Body of pancreas (tissue), 4 donors: ENCODE results near the gene UGT1A8. TPM values are rescaled to one million over a fixed set of nuclear protein-coding genes. Genes with fewer than 3 reads are reported as not detected.
"Not testable (repeated sequence)": the region's sequence is repeated elsewhere in the genome, so short reads cannot be mapped to it uniquely, and the experiment has no call there.

Source experiments
- ATAC-seq: fragments of 150-250 bp; one replicate; pipeline ENCODE4 v1.9.1; 2016
- DNase-seq, 4 donors: peaks; one replicate each; pipeline ENCODE4 v3.0.0-alpha.2; 2019
- H3K27ac ChIP-seq, 4 donors: fragments of 200-600 bp; sonication (generic); 1 replicate in 3 of 4; 2 replicates in 1 of 4; pipeline versions ENCODE4 v1.5.1 to v1.6.1; 2016 to 2019; ENCODE audit warnings: mild to moderate bottlenecking in 1 of 4, mixed read lengths in 1 of 4, moderate library complexity in 1 of 4
- H3K27me3 ChIP-seq, 2 donors: fragments of 200-600 bp; sonication (generic); one replicate each; pipeline ENCODE4 v1.6.0; 2016; ENCODE audit warnings: mild to moderate bottlenecking in 1 of 2
- H3K36me3 ChIP-seq, 2 donors: fragments of 200-600 bp; sonication (generic); replicated peaks in 1 of 2; 2 replicates each; pipeline ENCODE4 v1.5.1; 2016; ENCODE audit warnings: low read depth in 2 of 2; ENCODE audit not compliant: insufficient read depth in 1 of 2
- H3K4me1 ChIP-seq: fragments of 200-600 bp; sonication (generic); one replicate; pipeline ENCODE4 v1.6.0; 2016
- H3K4me3 ChIP-seq, 2 donors: fragments of 200-600 bp; sonication (generic); 1 replicate in 1 of 2; 2 replicates in 1 of 2; pipeline ENCODE4 v1.5.1; 2016 to 2019
- H3K9me3 ChIP-seq, 3 donors: fragments of 200-600 bp; sonication (generic); 1 replicate in 2 of 3; 2 replicates in 1 of 3; pipeline ENCODE4 v1.5.1; 2016
- POLR2A ChIP-seq, 3 donors: fragments of 450-650 bp; IDR thresholded peaks; one replicate each; pipeline ENCODE4 v1.6.1; 2016; ENCODE audit warnings: antibody characterized with exemption in 3 of 3, mild to moderate bottlenecking in 2 of 3
- WGBS, 2 donors: methylation state at CpG; one replicate each; pipeline ENCODE4 v1.1.5; 2017; 5-methylcytosine and 5-hydroxymethylcytosine counted together
- intact Hi-C: fragments of 100-400 bp; cut with DNase I; formaldehyde crosslinking; loops from one replicate; pipeline ENCODE4 v1.15.1; 2023
- total RNA-seq, 2 donors: library from RNA; depleted of rRNA; stranded (reverse); fragments of >200 nt; gene quantifications; one replicate each; pipeline ENCODE4 v1.1.0, GENCODE V29; 2016
- TF ChIP-seq, protein P1 (sequence below), 7 experiments: fragments of 450-650 bp in 4 of 7; fragments of 200-600 bp in 3 of 7; sonication (generic) in 3 of 7; IDR thresholded peaks; one replicate each; pipeline ENCODE4 v1.5.1; 2016 to 2019; ENCODE audit warnings: antibody characterized with exemption in 7 of 7

Gene UGT1A8
- total RNA-seq, 2 donors from 2014 or later: not detected

DNA sequence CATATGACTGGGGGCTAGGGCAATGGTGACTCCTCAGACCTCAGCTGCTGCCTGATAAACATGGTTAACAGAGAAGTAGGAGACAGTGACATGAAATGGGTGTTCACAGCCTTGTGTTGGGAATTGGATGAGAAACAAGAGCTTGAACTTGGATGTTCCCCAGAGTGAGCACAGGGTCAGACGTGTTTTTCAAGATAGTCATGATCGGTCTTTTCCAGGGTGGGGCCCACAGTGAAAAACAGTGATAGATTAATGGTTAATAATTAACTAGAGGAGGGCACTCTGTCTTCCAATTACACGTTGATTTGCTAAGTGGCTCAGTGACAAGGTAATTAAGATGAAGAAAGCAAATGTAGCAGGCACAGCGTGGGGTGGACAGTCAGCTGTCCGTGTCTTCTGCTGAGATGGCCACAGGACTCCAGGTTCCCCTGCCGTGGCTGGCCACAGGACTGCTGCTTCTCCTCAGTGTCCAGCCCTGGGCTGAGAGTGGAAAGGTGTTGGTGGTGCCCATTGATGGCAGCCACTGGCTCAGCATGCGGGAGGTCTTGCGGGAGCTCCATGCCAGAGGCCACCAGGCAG lies 111.4 kb downstream of the UGT1A8 start, which contains the start of gene UGT1A3:
Gene UGT1A3 (plus strand): TSS at position 320 of the 579 bp plus-strand sequence. CDS start 85 bp downstream, at position 405.
- Histone ChIP-seq H3K4me3 (no peak within 1 kb of the TSS), H3K27me3 (no peaks in the 10 kb centered on the region), H3K27ac (no peak within 1 kb of the TSS), H3K4me1 (no peaks in the 10 kb centered on the region), H3K36me3 (no peaks in the 10 kb centered on the region), H3K9me3 (no peaks in the 10 kb centered on the region)
- TF ChIP-seq, protein P1, sequence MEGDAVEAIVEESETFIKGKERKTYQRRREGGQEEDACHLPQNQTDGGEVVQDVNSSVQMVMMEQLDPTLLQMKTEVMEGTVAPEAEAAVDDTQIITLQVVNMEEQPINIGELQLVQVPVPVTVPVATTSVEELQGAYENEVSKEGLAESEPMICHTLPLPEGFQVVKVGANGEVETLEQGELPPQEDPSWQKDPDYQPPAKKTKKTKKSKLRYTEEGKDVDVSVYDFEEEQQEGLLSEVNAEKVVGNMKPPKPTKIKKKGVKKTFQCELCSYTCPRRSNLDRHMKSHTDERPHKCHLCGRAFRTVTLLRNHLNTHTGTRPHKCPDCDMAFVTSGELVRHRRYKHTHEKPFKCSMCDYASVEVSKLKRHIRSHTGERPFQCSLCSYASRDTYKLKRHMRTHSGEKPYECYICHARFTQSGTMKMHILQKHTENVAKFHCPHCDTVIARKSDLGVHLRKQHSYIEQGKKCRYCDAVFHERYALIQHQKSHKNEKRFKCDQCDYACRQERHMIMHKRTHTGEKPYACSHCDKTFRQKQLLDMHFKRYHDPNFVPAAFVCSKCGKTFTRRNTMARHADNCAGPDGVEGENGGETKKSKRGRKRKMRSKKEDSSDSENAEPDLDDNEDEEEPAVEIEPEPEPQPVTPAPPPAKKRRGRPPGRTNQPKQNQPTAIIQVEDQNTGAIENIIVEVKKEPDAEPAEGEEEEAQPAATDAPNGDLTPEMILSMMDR (IDR thresholded peaks at IDR 0.05): no peak
- no peak for TF ChIP-seq POLR2A (IDR thresholded peaks at IDR 0.05)
- 57 to 63% methylated on average over 8 of the region's 8 CpGs for WGBS, 2 donors
- intact Hi-C loops: no loop called here
- no peak for ATAC-seq
- no peak for DNase-seq

DNA sequence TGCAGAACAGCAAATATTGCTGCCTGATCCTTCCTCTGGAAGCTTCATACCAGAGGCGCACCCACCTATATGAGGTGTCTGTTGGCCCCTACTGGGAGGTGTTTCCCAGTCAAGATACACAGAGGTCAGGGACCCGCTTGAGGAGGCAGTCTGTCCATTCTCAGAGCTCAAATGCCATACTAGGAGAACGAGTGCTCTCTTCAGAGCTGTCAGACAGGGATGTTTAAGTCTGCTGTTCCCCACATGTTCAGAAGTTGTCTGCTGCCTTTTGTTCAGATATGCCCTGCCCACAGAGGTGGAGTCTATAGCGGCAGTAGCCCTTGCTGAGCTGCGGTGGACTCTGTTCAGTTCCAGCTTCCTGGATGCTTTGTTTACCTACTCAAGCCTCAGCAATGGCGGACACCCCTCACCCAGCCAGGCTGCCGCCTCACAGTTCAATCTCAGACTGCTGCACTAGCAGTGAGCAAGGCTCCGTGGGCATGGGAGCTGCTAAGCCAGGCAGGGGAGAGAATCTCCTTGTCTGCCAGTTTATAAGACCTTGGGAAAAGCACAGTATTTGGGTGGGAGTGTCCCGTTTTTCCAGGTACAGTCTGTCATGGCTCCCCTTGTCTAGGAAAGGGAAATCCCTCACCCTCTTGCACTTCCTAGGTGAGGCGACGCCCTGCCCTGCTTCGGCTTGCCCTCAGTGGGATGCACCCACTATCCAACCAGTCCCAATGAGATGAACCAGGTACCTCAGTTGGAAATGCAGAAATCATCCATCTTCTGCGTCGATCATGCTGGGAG lies 119.6 kb downstream of the UGT1A8 start:
- H3K36me3 ChIP-seq, H3K9me3 ChIP-seq, H3K27me3 ChIP-seq, intact Hi-C loops, ATAC-seq, DNase-seq, H3K4me3 ChIP-seq, H3K27ac ChIP-seq, H3K4me1 ChIP-seq: not testable (repeated sequence)
- WGBS, 2 donors: 70 to 77% methylated on average over 10 to 14 of the region's 14 CpGs

DNA sequence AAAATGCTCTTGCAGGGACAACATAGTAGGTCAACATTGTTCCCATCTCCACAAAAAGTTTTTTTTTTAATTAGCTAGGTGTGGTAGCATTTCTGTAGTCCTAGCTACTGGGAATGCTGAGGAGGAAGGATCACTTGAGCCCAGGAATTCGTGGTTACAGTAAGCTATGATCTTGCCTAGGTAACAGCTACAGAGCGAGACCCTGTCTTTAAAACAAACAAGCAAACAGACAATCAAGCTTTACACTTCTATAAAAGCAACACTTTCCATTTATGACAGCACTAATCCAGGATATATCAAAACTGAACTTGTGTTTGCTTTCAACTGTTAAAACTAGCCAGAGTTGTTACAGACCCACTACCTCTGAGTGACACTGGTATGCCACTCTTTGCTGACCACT lies 123.4 kb downstream of the UGT1A8 start:
- WGBS, 2 donors: 60 to 66% methylated on average over 2 of the region's 2 CpGs
- Histone ChIP-seq H3K27me3 (no peaks in the 10 kb centered on the region), H3K9me3 (no peaks in the 10 kb centered on the region), H3K4me3 (no peak overlapping the region), H3K36me3 (no peaks in the 10 kb centered on the region), H3K27ac (no peak overlapping the region), H3K4me1 (no peaks in the 10 kb centered on the region)
- no peak for ATAC-seq
- no peak for TF ChIP-seq POLR2A (IDR thresholded peaks at IDR 0.05)
- TF ChIP-seq, protein P1 (IDR thresholded peaks at IDR 0.05): no peak
- DNase-seq: no peak
- intact Hi-C loops: no loop called here

DNA sequence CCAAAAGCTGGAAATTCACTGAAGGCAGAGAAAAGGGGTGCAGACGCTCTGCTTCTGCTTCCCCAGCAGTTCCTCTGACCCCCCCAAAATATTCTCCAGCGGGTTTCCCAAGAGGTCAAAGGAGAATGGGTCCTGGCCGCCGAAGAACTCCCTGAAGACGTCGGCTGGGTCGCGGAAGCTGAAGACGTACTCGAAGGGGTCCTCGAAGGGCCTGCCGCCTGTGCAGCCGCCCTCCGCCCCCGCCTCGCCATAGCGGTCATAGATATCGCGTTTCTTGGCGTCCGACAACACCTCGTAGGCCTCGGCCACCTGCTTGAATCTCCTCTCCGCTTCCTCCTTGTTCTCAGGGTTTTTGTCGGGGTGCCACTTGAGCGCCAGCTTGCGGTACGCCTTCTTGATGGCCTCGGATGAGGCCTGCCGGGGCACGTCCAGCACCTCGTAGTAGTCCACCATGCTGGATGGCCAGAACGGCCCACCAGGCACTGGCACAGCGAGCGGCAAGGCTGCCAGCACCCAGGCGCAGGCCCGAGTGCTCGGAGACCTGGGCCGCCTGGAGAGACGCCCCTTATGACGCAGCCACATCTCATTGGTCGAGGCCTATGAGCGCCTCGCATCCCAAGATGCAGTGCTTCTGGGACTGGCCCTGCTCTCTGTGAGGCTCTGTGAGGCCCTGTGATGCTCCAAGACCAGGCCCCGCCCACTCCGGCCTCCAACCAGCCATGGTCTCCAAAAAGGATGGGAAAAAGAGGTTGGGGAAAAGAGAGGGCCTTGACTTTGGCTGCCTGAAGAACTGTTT lies 126.2 kb downstream of the UGT1A8 start:
- Histone ChIP-seq H3K4me3 (no peak overlapping the region), H3K9me3 (no peaks in the 10 kb centered on the region), H3K36me3 (no peaks in the 10 kb centered on the region), H3K27me3 (no peaks in the 10 kb centered on the region), H3K27ac (no peak overlapping the region), H3K4me1 (no peaks in the 10 kb centered on the region)
- TF ChIP-seq, protein P1 (IDR thresholded peaks at IDR 0.05): no peak
- no peak for TF ChIP-seq POLR2A (IDR thresholded peaks at IDR 0.05)
- DNase-seq (no peak), ATAC-seq (no peak)
- WGBS, 2 donors: 85 to 91% methylated on average over 33 to 43 of the region's 46 CpGs
- intact Hi-C loops: no loop called here

DNA sequence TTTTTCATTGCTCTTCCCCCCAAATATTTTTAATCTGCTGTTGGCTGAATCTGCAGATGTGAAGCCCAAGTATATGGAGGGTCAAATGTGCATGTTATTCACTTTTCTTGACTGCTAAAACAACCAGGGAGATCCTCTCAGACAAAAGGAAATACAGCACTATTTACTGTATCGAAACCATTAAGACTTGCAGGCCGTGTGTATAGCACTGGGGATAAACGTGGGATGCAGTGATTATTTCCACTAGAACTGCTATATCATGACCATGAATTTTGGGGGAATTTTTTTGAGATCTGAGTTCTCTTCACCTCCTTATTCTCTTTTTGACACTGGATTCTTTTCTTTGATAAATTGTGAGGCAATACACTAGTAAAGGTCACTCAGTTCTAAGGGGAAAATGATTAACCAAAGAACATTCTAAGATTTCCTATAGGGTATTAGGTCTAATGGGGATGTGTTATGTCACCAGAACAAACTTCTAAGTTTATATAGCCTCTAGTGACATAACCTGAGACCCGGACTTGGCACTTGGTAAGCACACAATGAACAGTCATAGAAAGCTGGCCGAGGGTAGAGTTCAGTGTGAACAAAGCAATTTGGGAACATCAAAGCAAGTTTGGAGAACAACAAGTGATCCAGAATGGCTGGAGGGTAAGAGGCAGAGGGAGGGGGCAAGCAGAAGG lies 127.8 kb downstream of the UGT1A8 start:
- 58 to 59% methylated on average over 5 of the region's 5 CpGs for WGBS, 2 donors
- ATAC-seq: no peak
- Histone ChIP-seq H3K27me3 (no peaks in the 10 kb centered on the region), H3K4me1 (no peaks in the 10 kb centered on the region), H3K27ac (no peak overlapping the region), H3K36me3 (no peaks in the 10 kb centered on the region), H3K9me3 (no peaks in the 10 kb centered on the region), H3K4me3 (no peak overlapping the region)
- intact Hi-C loops: no loop called here
- TF ChIP-seq POLR2A (IDR thresholded peaks at IDR 0.05): no peak
- TF ChIP-seq, protein P1 (IDR thresholded peaks at IDR 0.05): no peak
- DNase-seq: no peak

DNA sequence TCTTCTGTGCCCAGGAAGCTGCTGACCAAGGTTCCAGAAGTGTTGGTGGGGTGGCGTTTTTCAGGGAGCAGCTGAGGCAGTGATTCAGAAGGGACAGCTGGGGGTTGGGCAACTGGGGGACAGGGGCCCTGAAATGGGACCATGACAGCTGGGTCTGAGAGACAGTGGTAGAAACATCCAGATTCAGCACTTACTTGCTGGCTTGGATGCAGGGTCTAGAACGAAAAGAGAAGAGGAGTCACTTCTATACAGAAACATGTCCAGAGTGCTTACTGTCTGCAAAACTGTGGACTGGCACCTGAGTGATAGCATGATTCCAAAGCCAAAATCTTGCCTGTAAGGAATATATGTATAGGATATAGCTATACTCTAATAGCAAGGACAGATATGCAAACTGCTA lies 128.4 kb downstream of the UGT1A8 start:
- DNase-seq, intact Hi-C loops: not testable (repeated sequence)
- 60 to 70% methylated on average over 2 of the region's 2 CpGs for WGBS, 2 donors

More for the DNA sequence above, 128.4 kb downstream of the UGT1A8 start:
- H3K9me3 ChIP-seq, ATAC-seq, H3K27me3 ChIP-seq, H3K4me3 ChIP-seq, H3K4me1 ChIP-seq, H3K36me3 ChIP-seq: not testable (repeated sequence)
- peak overlapping the region in 2 of 4 donors; percentile 15 to 16 for H3K27ac ChIP-seq
